HUDEP-2 (cell line): Measurements from ENCODE around the gene KLHL17.
A peak's percentile ranks its signal among the peaks of the same experiment; 100 is the strongest.

Source experiments
- DNase-seq, 76 experiments: peaks; one replicate each; lab custom pipeline; 2025; ENCODE audit not compliant: unreplicated experiment in 76 of 76; lab: John Stamatoyannopoulos, UW

Gene KLHL17

DNA sequence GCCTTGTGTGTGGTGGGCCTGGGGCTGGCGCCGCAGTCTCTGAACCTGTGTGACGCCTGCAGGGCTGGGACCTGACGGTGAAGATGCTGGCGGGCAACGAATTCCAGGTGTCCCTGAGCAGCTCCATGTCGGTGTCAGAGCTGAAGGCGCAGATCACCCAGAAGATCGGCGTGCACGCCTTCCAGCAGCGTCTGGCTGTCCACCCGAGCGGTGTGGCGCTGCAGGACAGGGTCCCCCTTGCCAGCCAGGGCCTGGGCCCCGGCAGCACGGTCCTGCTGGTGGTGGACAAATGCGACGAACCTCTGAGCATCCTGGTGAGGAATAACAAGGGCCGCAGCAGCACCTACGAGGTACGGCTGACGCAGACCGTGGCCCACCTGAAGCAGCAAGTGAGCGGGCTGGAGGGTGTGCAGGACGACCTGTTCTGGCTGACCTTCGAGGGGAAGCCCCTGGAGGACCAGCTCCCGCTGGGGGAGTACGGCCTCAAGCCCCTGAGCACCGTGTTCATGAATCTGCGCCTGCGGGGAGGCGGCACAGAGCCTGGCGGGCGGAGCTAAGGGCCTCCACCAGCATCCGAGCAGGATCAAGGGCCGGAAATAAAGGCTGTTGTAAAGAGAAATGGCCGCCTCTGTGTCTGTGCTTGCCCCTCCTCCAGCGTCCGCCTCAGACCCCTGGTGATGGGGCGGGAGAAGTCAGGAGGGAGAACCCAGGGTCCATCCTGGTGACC is 53.7 kb downstream of the KLHL17 start:
- DNase-seq, result no peak

DNA sequence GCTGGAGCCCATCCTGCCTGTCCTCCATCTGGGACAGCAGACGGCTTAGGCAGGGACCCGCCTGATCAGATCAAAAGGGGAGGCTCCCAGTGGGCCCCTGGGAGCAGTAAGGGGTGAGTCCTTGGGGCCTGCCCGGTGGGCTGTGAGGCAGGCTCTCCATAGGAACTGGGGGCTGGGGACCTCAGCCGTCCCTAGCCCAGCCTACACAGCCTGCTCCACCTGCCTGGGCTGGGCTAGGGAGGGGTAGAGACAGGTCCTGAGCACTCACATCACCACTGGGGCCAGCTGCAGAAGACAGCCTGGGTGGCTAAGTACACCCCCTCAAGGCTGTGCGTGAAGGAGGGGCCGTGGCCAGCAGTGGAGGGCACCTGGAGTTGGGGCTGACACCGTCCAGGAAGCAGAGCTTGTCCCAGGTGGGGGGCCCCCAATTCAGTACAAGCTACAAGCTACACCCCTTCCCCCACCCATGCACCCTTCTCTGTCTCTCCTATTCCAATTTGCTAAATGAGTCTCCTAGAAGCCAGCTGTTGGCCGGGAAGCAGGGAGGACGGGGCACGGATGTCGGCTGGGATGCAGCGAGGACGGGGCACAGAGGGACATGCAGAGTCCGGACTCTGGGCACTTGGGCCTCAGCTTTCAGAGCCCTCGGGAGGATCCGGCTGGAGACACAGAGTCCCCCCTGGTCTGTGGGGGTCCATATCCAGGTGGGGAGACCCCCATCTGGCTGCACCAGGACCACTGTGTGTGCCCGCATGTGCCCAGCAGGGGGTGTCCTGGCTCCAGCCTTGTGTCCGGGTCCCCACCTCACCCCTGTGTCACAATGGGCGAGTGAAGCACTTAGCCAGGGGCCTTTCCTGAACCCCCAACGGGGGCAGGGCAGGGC is 54.7 kb downstream of the KLHL17 start:
- peak in 21 of 76 experiments; percentile 7 to 52 (median 21) for DNase-seq
